Measurements from ENCODE around the gene MAP2K1. TPM values are rescaled to one million over a fixed set of nuclear protein-coding genes. Genes with fewer than 3 reads are reported as not detected.
"Not testable (repeated sequence)": the region's sequence is repeated elsewhere in the genome, so short reads cannot be mapped to it uniquely, and the experiment has no call there.

The MAP2K1 gene
- total and polyA plus RNA-seq, 2 experiments from 2014 or later: 62.7 to 96.5 TPM

- peak; percentile 22 to 59 for DNase-seq (ENCODE audit: low read depth in 1 of 2, low spot score in 1 of 2)
- Histone ChIP-seq H3K27me3 (no peaks in the 10 kb centered on the region), H3K27ac (peak overlapping the region; percentile 92), H3K9me3 (ENCODE audit: low read depth) (no peaks in the 10 kb centered on the region), H3K36me3 (peaks cover 63% of the 10 kb centered on the region), H3K4me1 (ENCODE audit: low read depth) (peaks cover 16% of the 10 kb centered on the region), H3K4me3 (no peak overlapping the region)
- peak; percentile 37 for TF ChIP-seq CTCF (IDR thresholded peaks at IDR 0.05; ENCODE audit: low read depth, low read length)
Measured at GRCh38 chr15:66498501-66499386, 112.0 kb downstream of the MAP2K1 start.

- H3K9me3 ChIP-seq (ENCODE audit: low read depth); H3K4me3 ChIP-seq; H3K27me3 ChIP-seq; DNase-seq (ENCODE audit: low read depth in 1 of 2, low spot score in 1 of 2): not testable (repeated sequence)
- H3K4me1 ChIP-seq (ENCODE audit: low read depth): peaks cover 17% of the 10 kb centered on the region
- peaks cover 53% of the 10 kb centered on the region for H3K36me3 ChIP-seq
- peak overlapping the region; percentile 37 for H3K27ac ChIP-seq
Measured at GRCh38 chr15:66500346-66500745, 113.6 kb downstream of the MAP2K1 start.

GRCh38 chr15:66502491-66502890, 115.8 kb downstream of the MAP2K1 start:
- DNase-seq (ENCODE audit: low read depth in 1 of 2, low spot score in 1 of 2): no peak
- Histone ChIP-seq H3K36me3 (peaks cover 53% of the 10 kb centered on the region), H3K27ac (peak overlapping the region; percentile 21), H3K9me3 (ENCODE audit: low read depth) (no peaks in the 10 kb centered on the region), H3K4me3 (peak overlapping the region; percentile 93), H3K27me3 (no peaks in the 10 kb centered on the region), H3K4me1 (ENCODE audit: low read depth) (peaks cover 15% of the 10 kb centered on the region)
- TF ChIP-seq CTCF (IDR thresholded peaks at IDR 0.05; ENCODE audit: low read depth, low read length): no peak

GRCh38 chr15:66503041-66503648, 116.4 kb downstream of the MAP2K1 start:
- Histone ChIP-seq H3K4me1 (ENCODE audit: low read depth) (peaks cover 13% of the 10 kb centered on the region), H3K4me3 (peak overlapping the region; percentile 93), H3K27ac (peak overlapping the region; percentile 21), H3K36me3 (peaks cover 51% of the 10 kb centered on the region)
- not testable (repeated sequence) for H3K27me3 ChIP-seq; DNase-seq (ENCODE audit: low read depth in 1 of 2, low spot score in 1 of 2); H3K9me3 ChIP-seq (ENCODE audit: low read depth)

- H3K27ac ChIP-seq: peak overlapping the region; percentile 95
- H3K27me3 ChIP-seq: no peaks in the 10 kb centered on the region
- no peaks in the 10 kb centered on the region for H3K9me3 ChIP-seq (ENCODE audit: low read depth)
- peaks cover 12% of the 10 kb centered on the region for H3K4me1 ChIP-seq (ENCODE audit: low read depth)
- peak overlapping the region; percentile 93 for H3K4me3 ChIP-seq
- DNase-seq (ENCODE audit: low read depth in 1 of 2, low spot score in 1 of 2): no peak
- H3K36me3 ChIP-seq: peaks cover 43% of the 10 kb centered on the region
- no peak for TF ChIP-seq CTCF (IDR thresholded peaks at IDR 0.05; ENCODE audit: low read depth, low read length)
Measured at GRCh38 chr15:66503780-66504562, 117.3 kb downstream of the MAP2K1 start.

- Histone ChIP-seq H3K4me3 (peak within 1 kb of the TSS; percentile 93), H3K27me3 (no peaks in the 10 kb centered on the region), H3K36me3 (peaks cover 34% of the 10 kb centered on the region), H3K27ac (peak within 1 kb of the TSS; percentile 95), H3K4me1 (ENCODE audit: low read depth) (peaks cover 12% of the 10 kb centered on the region), H3K9me3 (ENCODE audit: low read depth) (no peaks in the 10 kb centered on the region)
- TF ChIP-seq CTCF (IDR thresholded peaks at IDR 0.05; ENCODE audit: low read depth, low read length): no peak
- DNase-seq (ENCODE audit: low read depth in 1 of 2, low spot score in 1 of 2): peak; percentile 61 to 91
Measured at GRCh38 chr15:66504563-66505429, 118.1 kb downstream of the MAP2K1 start, which contains the start of the genes RPL4 and ZWILCH. Gene RPL4, minus strand, starts transcription at chr15:66504855. Its CDS starts 65 bp downstream, at chr15:66504790. Gene ZWILCH, plus strand, starts transcription at chr15:66505326. Its CDS starts 13 bp downstream, at chr15:66505339.

All from cardiac muscle cell (in vitro differentiated cells and primary cell).